Loucy (cell line): ENCODE data around the gene HERC2.

Experiments used
- H2AFZ ChIP-seq: fragments of 200-600 bp; sonication (generic); 2 replicates; pipeline ENCODE4 v1.6.0; 2016; ENCODE audit warnings: antibody characterized with exemption, mild to moderate bottlenecking, low read length, moderate library complexity
- H3F3A ChIP-seq: fragments of 200-600 bp; 2 replicates; pipeline ENCODE4 v1.6.0; 2016; ENCODE audit warnings: antibody characterized with exemption, low read depth, mild to moderate bottlenecking
- H3K27me3 ChIP-seq: fragments of 200-600 bp; sonication (generic); 2 replicates; pipeline ENCODE4 v1.6.1; 2014; ENCODE audit warnings: low read length, mild to moderate bottlenecking; ENCODE audit not compliant: insufficient read depth, poor library complexity, severe bottlenecking
- H3K36me3 ChIP-seq: fragments of 200-600 bp; sonication (generic); 2 replicates; pipeline ENCODE4 v1.6.1; 2016; ENCODE audit warnings: low read length; ENCODE audit not compliant: insufficient read depth
- H3K4me1 ChIP-seq: fragments of 200-600 bp; sonication (generic); 2 replicates; pipeline ENCODE4 v1.5.1; 2014; ENCODE audit warnings: low read length, mild to moderate bottlenecking; ENCODE audit not compliant: insufficient read depth, poor library complexity, severe bottlenecking
- H3K4me2 ChIP-seq: fragments of 200-600 bp; sonication (generic); 2 replicates; pipeline ENCODE4 v1.6.0; 2014; ENCODE audit warnings: antibody characterized with exemption, low read length, low read depth, mild to moderate bottlenecking; ENCODE audit not compliant: poor library complexity, severe bottlenecking
- H3K4me3 ChIP-seq: fragments of 200-600 bp; sonication (generic); 2 replicates; pipeline ENCODE4 v1.5.1; 2014; ENCODE audit warnings: low read length, mild to moderate bottlenecking, mixed read lengths; ENCODE audit not compliant: poor library complexity, severe bottlenecking
- H3K79me2 ChIP-seq: fragments of 200-600 bp; sonication (generic); 2 replicates; pipeline ENCODE4 v1.6.1; 2014; ENCODE audit warnings: low read length; ENCODE audit not compliant: insufficient read depth
- H3K9ac ChIP-seq: fragments of 200-600 bp; sonication (generic); 2 replicates; pipeline ENCODE4 v1.6.0; 2014; ENCODE audit warnings: mild to moderate bottlenecking, low read depth, low read length, moderate library complexity; ENCODE audit not compliant: poor library complexity, severe bottlenecking
- H3K9me2 ChIP-seq: fragments of 200-600 bp; sonication (generic); replicated peaks from 2 replicates; pipeline ENCODE4 v1.6.1; 2016; ENCODE audit warnings: low read depth, low read length, mixed read lengths
- H3K9me3 ChIP-seq: fragments of 200-600 bp; sonication (generic); 2 replicates; pipeline ENCODE4 v1.6.1; 2014; ENCODE audit warnings: mild to moderate bottlenecking, antibody characterized with exemption, low read length, low read depth; ENCODE audit not compliant: insufficient read depth
- H4K20me1 ChIP-seq: fragments of 200-600 bp; sonication (generic); 2 replicates; pipeline ENCODE4 v1.6.0; 2014; ENCODE audit warnings: antibody characterized with exemption, low read length, mild to moderate bottlenecking; ENCODE audit not compliant: insufficient read depth, poor library complexity, severe bottlenecking
- CTCF ChIP-seq: fragments of 200-600 bp; sonication (generic); conservative IDR thresholded peaks from 2 replicates; pipeline ENCODE4 v1.5.1; 2014; ENCODE audit warnings: mild to moderate bottlenecking, antibody characterized with exemption, low read length
- EZH2phosphoT487 ChIP-seq: fragments of 200-600 bp; IDR thresholded peaks from 2 replicates; pipeline ENCODE4 v1.6.1; 2018; ENCODE audit warnings: antibody characterized with exemption, mild to moderate bottlenecking, moderate library complexity, borderline replicate concordance

Gene HERC2

GRCh38 chr15:28273468-28273867 is 48.5 kb downstream of the HERC2 start:
- Histone ChIP-seq H4K20me1 (no peaks in the 10 kb centered on the region), H3K9ac (no peak overlapping the region), H3F3A (no peaks in the 10 kb centered on the region), H3K27me3 (no peaks in the 10 kb centered on the region), H3K36me3 (peaks cover 60% of the 10 kb centered on the region; the same call in 1 of the 2 replicates), H3K4me1 (no peaks in the 10 kb centered on the region), H2AFZ (no peak overlapping the region), H3K4me3 (no peak overlapping the region), H3K79me2 (no peaks in the 10 kb centered on the region), H3K9me2 (no peaks in the 10 kb centered on the region), H3K4me2 (no peak overlapping the region), H3K9me3 (no peaks in the 10 kb centered on the region)
- no peak for TF ChIP-seq CTCF
- no peak for TF ChIP-seq EZH2phosphoT487

- H3K79me2 ChIP-seq: no peaks in the 10 kb centered on the region
- no peak for TF ChIP-seq EZH2phosphoT487
- TF ChIP-seq CTCF: no peak
- no peaks in the 10 kb centered on the region for H3K9me3 ChIP-seq
- H3K4me2 ChIP-seq: no peak overlapping the region
- no peaks in the 10 kb centered on the region for H3K27me3 ChIP-seq
- no peak overlapping the region for H3K4me3 ChIP-seq
- H2AFZ ChIP-seq: no peak overlapping the region
- H3F3A ChIP-seq: no peaks in the 10 kb centered on the region
- H4K20me1 ChIP-seq: no peaks in the 10 kb centered on the region
- no peaks in the 10 kb centered on the region for H3K9me2 ChIP-seq
- H3K36me3 ChIP-seq: peaks cover 66% of the 10 kb centered on the region; the same call in 1 of the 2 replicates
- no peaks in the 10 kb centered on the region for H3K4me1 ChIP-seq
- H3K9ac ChIP-seq: no peak overlapping the region
Observed at GRCh38 chr15:28272587-28272986, 49.4 kb downstream of the HERC2 start.

- no peak overlapping the region for H3K4me3 ChIP-seq
- H3K9me3 ChIP-seq: no peaks in the 10 kb centered on the region
- H3F3A ChIP-seq: no peaks in the 10 kb centered on the region
- no peaks in the 10 kb centered on the region for H3K4me1 ChIP-seq
- H3K9me2 ChIP-seq: no peaks in the 10 kb centered on the region
- H3K4me2 ChIP-seq: no peak overlapping the region
- H3K79me2 ChIP-seq: no peaks in the 10 kb centered on the region
- H3K27me3 ChIP-seq: no peaks in the 10 kb centered on the region
- TF ChIP-seq EZH2phosphoT487 (no peak), CTCF (no peak)
- H3K9ac ChIP-seq: no peak overlapping the region
- no peak overlapping the region for H2AFZ ChIP-seq
- H3K36me3 ChIP-seq: peaks cover 68% of the 10 kb centered on the region; the same call in 1 of the 2 replicates
- no peaks in the 10 kb centered on the region for H4K20me1 ChIP-seq
Observed at GRCh38 chr15:28271697-28272260, 50.2 kb downstream of the HERC2 start.
